ENCODE results near the gene MSH5. TPM values are rescaled to one million over a fixed set of nuclear protein-coding genes. Genes with fewer than 3 reads are reported as not detected.

Gene MSH5
- total and polyA plus RNA-seq, 2 of the 13 experiments (the other 11 are each of a cell fraction or from before 2014, with no cell fraction given): 10.2 to 38.7 TPM

DNA sequence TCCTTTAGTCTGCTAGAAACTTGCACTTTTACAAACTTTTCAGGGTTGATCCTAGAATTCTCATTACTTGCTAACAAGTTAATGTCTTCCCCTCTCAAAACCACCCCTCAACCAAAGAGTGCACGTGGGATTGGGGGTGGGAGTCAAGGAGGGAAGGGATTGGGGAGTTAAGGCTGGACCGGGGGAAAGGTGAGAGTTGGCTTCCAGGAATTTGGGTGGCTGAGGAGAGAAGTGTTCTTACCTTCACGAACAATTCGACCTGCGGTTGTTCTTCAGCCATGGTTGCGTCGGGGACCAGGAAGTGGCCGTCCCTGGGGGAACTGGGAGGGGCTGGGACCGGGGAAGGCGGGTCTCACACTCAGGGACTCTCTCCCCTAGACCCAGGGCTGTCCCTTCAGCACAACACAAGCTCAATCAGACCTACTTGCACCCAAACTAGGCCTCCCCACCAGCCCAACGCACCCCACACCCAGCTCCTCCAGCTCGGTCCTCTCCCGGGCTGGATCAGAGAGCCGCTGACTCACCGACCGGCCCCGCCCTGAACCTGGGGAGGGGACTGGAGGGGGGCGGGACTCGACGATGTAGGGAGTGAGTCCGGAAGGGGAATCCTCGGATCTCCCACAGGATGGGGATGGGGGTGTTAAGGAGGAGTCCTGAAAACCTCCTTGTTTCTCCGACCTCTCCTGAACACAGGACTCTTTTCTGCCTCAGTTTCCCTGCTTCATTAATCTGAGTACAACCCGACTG is 3.6 kb upstream of the MSH5 start, which contains the start of gene CLIC1 (continued):
- TF ChIP-seq ZNF557 (CRISPR knock-in tag; IDR thresholded peaks at IDR 0.05) (0 out of 2 replicates have a peak, but pooled peaks have one; percentile 27), RORA (CRISPR knock-in tag; IDR thresholded peaks at IDR 0.05) (no peak), HNRNPK (IDR thresholded peaks at IDR 0.05; ENCODE audit: low read depth, low read length, poor library complexity, severe bottlenecking) (no peak), ZNF234 (CRISPR knock-in tag; conservative IDR thresholded peaks at IDR 0.05) (no peak), ZNF430 (CRISPR knock-in tag; IDR thresholded peaks at IDR 0.05) (peak; percentile 67; the same call in 1 of the 2 replicates), ZNF766 (CRISPR knock-in tag; IDR thresholded peaks at IDR 0.05; ENCODE audit: borderline replicate concordance) (no peak; the same call in 1 of the 2 replicates), ZFYVE20 (CRISPR knock-in tag; IDR thresholded peaks at IDR 0.05; ENCODE audit: borderline replicate concordance, low read depth) (no peak), SSRP1 (CRISPR knock-in tag; IDR thresholded peaks at IDR 0.05) (no peak; the same call in 1 of the 2 replicates), GTF3A (CRISPR knock-in tag; conservative IDR thresholded peaks at IDR 0.05) (no peak; the same call in none of the 2 replicates), ZNF432 (CRISPR knock-in tag; IDR thresholded peaks at IDR 0.05; ENCODE audit: borderline replicate concordance) (no peak), AKAP8 (CRISPR knock-in tag; IDR thresholded peaks at IDR 0.05) (no peak), FOXP1 (IDR thresholded peaks at IDR 0.05) (no peak), FOXP1 (CRISPR knock-in tag; IDR thresholded peaks at IDR 0.05) (peak; percentile 31; the same call in 1 of the 2 replicates), CBX1 (IDR thresholded peaks at IDR 0.05; ENCODE audit: low read depth) (peak; percentile 46), SOX13 (IDR thresholded peaks at IDR 0.05) (0 out of 2 replicates have a peak, but pooled peaks have one; percentile 45), SOX13 (CRISPR knock-in tag; conservative IDR thresholded peaks at IDR 0.05 in 1 of 2, IDR thresholded peaks at IDR 0.05 in 1 of 2) (peak in 1 of 2 experiments; percentile 74; a peak in 2 of 4 replicates), ZNF703 (CRISPR knock-in tag; IDR thresholded peaks at IDR 0.05; ENCODE audit: borderline replicate concordance) (no peak)
- TF ChIP-seq, protein P1, sequence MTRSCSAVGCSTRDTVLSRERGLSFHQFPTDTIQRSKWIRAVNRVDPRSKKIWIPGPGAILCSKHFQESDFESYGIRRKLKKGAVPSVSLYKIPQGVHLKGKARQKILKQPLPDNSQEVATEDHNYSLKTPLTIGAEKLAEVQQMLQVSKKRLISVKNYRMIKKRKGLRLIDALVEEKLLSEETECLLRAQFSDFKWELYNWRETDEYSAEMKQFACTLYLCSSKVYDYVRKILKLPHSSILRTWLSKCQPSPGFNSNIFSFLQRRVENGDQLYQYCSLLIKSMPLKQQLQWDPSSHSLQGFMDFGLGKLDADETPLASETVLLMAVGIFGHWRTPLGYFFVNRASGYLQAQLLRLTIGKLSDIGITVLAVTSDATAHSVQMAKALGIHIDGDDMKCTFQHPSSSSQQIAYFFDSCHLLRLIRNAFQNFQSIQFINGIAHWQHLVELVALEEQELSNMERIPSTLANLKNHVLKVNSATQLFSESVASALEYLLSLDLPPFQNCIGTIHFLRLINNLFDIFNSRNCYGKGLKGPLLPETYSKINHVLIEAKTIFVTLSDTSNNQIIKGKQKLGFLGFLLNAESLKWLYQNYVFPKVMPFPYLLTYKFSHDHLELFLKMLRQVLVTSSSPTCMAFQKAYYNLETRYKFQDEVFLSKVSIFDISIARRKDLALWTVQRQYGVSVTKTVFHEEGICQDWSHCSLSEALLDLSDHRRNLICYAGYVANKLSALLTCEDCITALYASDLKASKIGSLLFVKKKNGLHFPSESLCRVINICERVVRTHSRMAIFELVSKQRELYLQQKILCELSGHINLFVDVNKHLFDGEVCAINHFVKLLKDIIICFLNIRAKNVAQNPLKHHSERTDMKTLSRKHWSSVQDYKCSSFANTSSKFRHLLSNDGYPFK (CRISPR knock-in tag; IDR thresholded peaks at IDR 0.05; ENCODE audit: borderline replicate concordance): 0 out of 2 replicates have a peak, but pooled peaks have one; percentile 22
- TF ChIP-seq, protein P2, sequence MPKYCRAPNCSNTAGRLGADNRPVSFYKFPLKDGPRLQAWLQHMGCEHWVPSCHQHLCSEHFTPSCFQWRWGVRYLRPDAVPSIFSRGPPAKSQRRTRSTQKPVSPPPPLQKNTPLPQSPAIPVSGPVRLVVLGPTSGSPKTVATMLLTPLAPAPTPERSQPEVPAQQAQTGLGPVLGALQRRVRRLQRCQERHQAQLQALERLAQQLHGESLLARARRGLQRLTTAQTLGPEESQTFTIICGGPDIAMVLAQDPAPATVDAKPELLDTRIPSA (CRISPR knock-in tag; IDR thresholded peaks at IDR 0.05; ENCODE audit: borderline replicate concordance): no peak
- TF ChIP-seq, protein P3, sequence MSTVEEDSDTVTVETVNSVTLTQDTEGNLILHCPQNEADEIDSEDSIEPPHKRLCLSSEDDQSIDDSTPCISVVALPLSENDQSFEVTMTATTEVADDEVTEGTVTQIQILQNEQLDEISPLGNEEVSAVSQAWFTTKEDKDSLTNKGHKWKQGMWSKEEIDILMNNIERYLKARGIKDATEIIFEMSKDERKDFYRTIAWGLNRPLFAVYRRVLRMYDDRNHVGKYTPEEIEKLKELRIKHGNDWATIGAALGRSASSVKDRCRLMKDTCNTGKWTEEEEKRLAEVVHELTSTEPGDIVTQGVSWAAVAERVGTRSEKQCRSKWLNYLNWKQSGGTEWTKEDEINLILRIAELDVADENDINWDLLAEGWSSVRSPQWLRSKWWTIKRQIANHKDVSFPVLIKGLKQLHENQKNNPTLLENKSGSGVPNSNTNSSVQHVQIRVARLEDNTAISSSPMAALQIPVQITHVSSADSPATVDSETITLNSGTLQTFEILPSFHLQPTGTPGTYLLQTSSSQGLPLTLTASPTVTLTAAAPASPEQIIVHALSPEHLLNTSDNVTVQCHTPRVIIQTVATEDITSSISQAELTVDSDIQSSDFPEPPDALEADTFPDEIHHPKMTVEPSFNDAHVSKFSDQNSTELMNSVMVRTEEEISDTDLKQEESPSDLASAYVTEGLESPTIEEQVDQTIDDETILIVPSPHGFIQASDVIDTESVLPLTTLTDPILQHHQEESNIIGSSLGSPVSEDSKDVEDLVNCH (CRISPR knock-in tag; IDR thresholded peaks at IDR 0.05): no peak

Measured in HepG2 (cell line).